Astrocyte (in vitro differentiated cells and primary cell): ENCODE data around the gene WNT9A.
"Not testable (repeated sequence)": the region's sequence is repeated elsewhere in the genome, so short reads cannot be mapped to it uniquely, and the experiment has no call there.

Experiments used
- EZH2 ChIP-seq: IDR thresholded peaks from 2 replicates; pipeline ENCODE4 v1.6.1; 2012; ENCODE audit warnings: mild to moderate bottlenecking, low read length, inconsistent platforms; ENCODE audit not compliant: insufficient read depth
- TF ChIP-seq, protein P1 (sequence below): IDR thresholded peaks from 2 replicates; pipeline ENCODE4 v1.5.1; 2011; ENCODE audit warnings: low read depth, mild to moderate bottlenecking, inconsistent platforms, low read length, moderate library complexity; ENCODE audit not compliant: insufficient read depth

DNA sequence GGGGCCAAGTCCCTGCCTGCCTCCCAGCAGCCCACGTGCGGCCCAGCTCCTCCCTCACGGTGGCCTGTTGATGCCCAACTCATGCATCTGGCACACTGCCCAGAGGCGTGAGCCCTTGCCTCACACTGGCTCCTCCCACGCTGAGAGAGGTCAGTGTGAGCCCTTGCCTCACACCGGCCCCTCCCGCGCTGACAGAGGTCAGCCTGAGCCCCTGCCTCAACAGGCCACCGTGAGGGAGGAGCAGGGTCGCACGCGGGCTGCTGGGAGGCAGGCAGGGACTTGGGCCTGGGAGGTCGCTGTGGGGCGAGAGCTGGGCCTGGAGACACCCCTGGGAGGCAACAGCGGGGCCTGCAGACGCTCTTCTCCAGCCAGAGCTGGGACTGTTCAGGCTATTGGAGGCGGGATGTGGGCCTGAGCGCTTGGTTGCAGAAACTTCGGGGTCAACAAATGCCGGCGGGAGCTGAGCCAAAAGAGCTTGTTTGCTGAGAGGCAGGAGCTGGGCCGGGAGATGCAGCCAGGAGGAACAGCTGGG, 25.2 kb upstream of the WNT9A start:
- TF ChIP-seq, protein P1, sequence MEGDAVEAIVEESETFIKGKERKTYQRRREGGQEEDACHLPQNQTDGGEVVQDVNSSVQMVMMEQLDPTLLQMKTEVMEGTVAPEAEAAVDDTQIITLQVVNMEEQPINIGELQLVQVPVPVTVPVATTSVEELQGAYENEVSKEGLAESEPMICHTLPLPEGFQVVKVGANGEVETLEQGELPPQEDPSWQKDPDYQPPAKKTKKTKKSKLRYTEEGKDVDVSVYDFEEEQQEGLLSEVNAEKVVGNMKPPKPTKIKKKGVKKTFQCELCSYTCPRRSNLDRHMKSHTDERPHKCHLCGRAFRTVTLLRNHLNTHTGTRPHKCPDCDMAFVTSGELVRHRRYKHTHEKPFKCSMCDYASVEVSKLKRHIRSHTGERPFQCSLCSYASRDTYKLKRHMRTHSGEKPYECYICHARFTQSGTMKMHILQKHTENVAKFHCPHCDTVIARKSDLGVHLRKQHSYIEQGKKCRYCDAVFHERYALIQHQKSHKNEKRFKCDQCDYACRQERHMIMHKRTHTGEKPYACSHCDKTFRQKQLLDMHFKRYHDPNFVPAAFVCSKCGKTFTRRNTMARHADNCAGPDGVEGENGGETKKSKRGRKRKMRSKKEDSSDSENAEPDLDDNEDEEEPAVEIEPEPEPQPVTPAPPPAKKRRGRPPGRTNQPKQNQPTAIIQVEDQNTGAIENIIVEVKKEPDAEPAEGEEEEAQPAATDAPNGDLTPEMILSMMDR, result not testable (repeated sequence)
- TF ChIP-seq EZH2, result not testable (repeated sequence)
